Measurements from ENCODE around the gene CDK15. TPM values are rescaled to one million over a fixed set of nuclear protein-coding genes. Genes with fewer than 3 reads are reported as not detected.
"Not testable (repeated sequence)": the region's sequence is repeated elsewhere in the genome, so short reads cannot be mapped to it uniquely, and the experiment has no call there.

Gene CDK15
- polyA plus RNA-seq (2014; cell fraction: cytosol; rRNA removed) = not detected in 2 replicates
- polyA plus RNA-seq (2014; cell fraction: nucleus; rRNA removed) = not detected in 2 replicates

- DNase-seq (ENCODE audit: low spot score) = no peak
These were observed at the start of gene CDK15 for GRCh38 chr2:201806442-201807170. Gene CDK15, plus strand, starts transcription at chr2:201806537. Its CDS starts 128 bp downstream, at chr2:201806665.

DNA sequence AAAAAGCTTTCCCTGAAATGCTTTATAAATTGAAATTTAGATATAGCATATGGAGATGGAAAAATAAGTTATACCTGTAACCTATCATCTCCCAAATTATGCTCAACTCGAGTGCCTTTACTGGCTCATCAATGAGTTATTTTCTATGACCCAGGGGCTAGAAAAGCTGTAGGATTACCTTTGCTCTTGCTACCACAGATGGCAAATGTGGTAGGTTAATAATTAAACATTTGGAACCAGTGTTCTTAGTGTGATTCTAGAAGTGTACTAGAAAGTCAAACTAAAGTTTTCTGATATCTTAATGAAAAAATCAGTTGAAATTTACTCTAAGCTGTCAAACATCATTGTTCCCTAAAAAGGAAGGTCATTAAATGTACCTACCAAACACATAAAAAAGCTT is 48.1 kb upstream of the CDK15 start:
- DNase-seq (ENCODE audit: low spot score) = no peak

- no peak for DNase-seq (ENCODE audit: low spot score)
These were observed 47.5 kb upstream of the CDK15 start for GRCh38 chr2:201758873-201759272.

GRCh38 chr2:201759567-201759966 is 46.8 kb upstream of the CDK15 start:
- no peak for DNase-seq (ENCODE audit: low spot score)

DNA sequence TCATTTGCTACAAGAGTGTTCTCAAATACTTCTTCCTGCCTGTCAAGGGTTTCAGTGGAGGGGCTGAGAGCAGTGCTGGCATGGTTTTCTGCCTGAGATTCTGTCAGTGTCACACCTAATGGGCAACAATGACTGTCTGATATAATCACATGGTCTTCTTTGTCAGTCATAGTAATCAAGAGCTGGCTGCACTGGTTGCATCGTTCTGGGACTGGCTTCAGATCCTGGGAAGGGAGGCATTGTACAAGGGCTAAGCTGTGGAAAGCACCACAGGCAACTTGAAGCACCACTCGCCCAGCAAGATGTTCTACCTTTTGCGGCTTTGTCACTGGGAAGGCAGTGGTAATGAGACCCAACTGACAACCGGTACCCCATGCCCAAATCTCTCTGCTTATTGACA is 45.2 kb upstream of the CDK15 start:
- no peak for DNase-seq (ENCODE audit: low spot score)

GRCh38 chr2:201764469-201764868 is 41.9 kb upstream of the CDK15 start:
- not testable (repeated sequence) for DNase-seq (ENCODE audit: low spot score)

GRCh38 chr2:201765799-201766198 is 40.5 kb upstream of the CDK15 start:
- no peak for DNase-seq (ENCODE audit: low spot score)

GRCh38 chr2:201768918-201769317 is 37.4 kb upstream of the CDK15 start:
- no peak for DNase-seq (ENCODE audit: low spot score)

DNA sequence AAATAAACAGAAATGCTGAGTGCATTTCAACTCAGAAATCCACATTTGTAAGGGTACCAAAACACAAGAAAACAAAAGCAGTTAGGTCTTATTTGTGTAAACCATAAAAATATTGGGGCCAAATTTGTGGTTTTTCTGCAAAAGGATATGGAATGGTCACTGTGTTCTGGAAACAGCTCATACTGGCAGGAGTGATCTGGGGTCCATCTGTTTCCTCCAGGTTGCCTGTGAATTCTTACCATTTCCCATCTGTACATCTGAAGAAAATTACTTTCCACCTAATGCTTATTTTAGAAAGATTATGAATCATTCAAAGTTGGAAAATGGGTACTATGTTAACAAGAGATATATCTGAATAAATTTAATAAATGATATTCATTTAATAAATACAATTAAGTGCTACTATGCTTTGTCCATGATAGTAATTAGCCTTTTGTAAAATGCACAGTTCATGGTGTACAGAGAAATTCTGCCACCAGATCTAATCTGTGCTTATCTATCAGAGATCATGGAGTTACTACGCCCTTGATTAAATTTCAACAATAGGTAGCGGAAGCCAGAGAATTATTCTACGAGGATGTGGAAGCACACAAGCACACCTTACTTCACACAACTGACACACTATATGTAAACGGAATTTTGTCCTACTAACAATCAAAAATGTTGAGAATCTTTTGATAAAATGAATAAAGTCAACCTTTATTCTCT is 36.5 kb upstream of the CDK15 start:
- DNase-seq (ENCODE audit: low spot score) = no peak

GRCh38 chr2:201773990-201774389 is 32.3 kb upstream of the CDK15 start:
- no peak for DNase-seq (ENCODE audit: low spot score)

- no peak for DNase-seq (ENCODE audit: low spot score)
These were observed 31.8 kb upstream of the CDK15 start for GRCh38 chr2:201774546-201774945.

- DNase-seq (ENCODE audit: low spot score) = no peak
These were observed 31.0 kb upstream of the CDK15 start for GRCh38 chr2:201775326-201775725.

- DNase-seq (ENCODE audit: low spot score) = no peak
These were observed 29.3 kb upstream of the CDK15 start for GRCh38 chr2:201777043-201777442.

DNA sequence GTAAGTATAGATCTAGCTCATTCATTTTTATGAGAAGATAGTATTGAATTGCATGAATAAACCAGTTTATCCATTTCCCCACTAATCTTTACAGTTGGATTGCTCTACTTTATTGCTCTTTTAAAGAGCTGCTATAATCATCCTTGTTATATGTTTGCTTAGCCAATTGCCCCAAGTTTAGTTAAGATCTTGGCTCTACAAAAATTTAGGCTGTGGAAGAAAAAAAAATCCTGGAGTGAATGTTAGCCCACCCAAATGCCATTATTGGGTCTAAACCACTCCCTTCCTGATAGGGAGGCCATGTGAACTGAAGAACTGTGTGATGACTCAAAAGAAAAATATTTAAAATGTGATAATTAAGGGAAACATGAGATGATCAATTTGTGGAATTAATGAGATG is 28.5 kb upstream of the CDK15 start:
- no peak for DNase-seq (ENCODE audit: low spot score)

DNA sequence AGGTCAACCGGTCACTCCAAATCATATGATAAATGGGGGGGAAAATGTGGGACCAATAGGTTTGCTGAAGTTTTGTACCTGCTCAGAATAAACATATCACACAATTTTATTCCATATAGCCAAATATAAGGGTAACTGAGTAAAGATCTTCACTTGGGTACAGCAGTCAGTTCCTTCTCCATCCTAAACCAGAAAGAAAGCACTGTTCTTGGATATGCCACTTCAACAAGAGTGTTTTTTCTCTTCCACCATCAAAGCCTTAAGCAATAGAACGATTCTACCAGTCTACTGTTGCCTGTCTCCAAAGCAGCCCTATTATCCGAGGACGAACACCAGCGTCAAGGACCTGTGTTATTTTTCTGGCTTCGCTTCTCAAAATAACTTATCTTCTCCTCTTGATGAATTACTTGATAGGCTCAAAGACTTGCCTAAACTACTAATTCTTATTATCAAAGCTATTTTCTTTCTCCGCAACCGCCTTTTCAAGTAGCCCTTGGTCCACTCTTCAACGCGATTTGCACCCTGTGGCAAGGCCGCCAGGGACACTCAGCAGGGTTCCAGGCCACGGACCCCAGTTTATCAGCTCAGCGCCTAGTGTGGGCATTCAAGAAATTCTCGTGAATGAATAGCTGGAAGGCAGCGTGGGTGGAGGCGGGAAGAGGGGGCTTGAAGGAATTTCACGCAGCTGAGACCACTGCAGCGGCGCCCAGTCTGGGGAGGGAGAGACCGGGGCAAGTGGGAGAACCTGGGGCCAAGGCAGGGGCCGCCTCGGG is 26.2 kb upstream of the CDK15 start:
- no peak for DNase-seq (ENCODE audit: low spot score)

DNA sequence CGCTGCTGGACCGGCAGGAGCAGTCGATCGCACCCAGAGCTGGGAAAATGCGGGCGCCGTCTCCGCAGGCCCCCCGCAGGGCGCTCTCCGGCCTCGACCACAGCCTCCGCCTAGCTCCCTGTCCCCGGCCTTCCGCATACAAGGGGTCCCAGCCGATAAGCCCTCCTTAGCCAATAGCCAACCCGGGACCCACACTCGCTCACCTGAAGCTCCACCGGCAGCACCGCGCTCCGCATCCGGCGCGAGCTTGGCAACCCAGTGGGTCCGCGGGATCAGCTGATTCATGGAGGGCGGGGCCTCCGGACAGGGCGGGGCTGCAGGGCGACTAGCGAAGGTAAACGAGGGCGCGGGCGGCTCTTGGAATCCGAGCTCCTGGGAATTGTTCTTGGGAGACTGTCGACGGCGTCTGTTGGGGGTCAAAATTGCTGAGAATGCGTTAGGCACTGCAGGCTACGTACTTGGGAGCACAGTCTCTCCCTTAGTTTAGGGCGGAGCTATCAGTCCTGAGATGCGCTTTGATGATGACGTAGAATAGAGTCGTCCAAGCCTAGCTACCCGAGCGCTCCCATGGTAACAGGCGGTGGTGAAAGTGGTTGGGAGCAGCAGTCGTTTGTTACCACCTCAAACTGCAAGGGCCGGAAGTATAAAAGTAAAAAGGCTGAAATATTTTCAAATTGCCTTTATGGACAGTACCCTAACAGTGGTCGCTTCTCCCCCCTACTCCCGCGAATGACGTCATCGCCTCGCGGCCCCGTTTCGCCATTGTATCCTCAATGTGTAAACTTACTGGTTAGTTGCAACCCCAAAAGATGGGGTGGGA is 25.5 kb upstream of the CDK15 start, which contains the start of gene ALS2:
ALS2 (minus strand) TSS at position 260 of the 820 bp plus-strand sequence. CDS start 12,048 bp downstream, outside the sequence.
- DNase-seq (ENCODE audit: low spot score) = peak; percentile 98

- no peak for DNase-seq (ENCODE audit: low spot score)
These were observed 24.7 kb upstream of the CDK15 start for GRCh38 chr2:201781557-201782051.

DNA sequence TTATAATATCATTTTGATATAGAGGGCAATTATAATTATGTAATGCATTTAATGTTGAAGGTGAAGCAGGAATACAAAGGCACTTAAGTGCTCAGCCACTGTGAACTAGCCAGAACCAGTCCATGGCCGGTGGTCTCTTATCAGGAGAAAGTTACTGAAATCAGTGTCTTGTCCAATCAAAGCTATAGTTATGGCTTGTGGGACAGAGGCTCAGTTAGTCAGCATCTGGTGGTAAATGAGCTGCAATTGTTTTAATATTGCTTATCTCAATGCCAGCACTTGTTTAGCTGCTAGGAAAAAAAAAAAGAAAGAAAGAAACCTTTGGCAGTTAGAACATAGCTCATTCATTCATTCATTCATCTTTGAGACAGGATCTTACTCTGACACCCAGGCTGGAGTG is 21.8 kb upstream of the CDK15 start:
- DNase-seq (ENCODE audit: low spot score) = no peak

DNA sequence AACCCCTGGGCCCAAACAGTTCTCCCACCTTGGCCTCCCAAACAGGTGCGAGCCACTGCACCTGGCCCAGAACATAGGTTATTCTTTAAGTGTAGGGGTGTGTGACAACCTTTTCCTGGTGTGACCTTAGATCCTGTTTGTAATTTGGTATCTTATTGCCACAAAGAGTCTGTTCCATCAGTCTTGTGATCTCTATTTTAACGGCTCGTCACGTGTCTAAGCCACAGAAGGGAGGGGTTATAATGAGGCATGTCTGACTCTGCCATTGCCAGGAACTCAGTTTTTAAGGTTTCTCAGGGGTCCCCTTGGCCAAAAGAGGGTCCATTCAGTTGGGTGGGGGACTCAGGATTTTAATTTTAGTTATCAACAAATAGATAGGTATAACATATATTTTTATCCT is 21.2 kb upstream of the CDK15 start:
- DNase-seq (ENCODE audit: low spot score) = no peak

DNA sequence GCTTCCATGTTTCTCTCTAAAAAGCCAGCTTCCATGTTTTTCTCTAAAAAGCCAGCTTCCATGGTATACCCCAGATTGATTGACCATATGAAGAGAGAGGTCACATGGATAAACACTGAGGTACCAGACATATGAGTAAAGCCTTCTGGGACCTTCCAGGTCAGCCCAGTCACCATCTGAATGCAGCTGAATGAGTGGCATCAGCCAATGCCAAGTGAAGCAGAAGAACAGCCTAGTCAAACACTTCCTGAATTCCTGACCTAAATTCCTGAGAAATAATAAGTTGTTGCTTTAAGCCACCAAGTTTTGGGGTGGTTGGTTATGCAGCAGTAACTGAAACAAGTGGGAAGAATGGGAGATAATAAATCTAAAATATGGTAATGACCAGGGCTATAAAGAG is 19.9 kb upstream of the CDK15 start:
- DNase-seq (ENCODE audit: low spot score) = no peak

DNA sequence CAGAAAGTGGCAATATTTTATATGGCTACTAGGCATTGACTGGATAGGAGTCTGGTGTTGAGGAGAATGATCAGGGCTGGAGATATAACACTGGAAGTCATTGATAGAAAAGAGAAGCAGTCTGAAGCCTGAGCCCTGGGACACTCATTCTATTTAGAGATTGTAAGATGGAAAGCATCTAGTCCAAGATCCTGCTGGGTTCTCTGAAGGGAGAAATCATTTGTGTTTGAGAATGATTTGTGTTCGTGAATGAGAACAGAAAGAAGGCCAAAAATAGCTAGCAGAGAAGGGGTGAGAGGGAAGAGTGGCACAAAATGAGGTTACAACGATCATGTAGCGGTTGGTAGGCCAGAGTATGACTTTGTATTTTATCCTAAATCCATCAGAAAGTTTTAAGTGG is 18.0 kb upstream of the CDK15 start:
- DNase-seq (ENCODE audit: low spot score) = no peak
